Stimulated activated naive CD4-positive, alpha-beta T cell (primary cell): ENCODE results near the gene MPHOSPH9.
"Not testable (repeated sequence)": the region's sequence is repeated elsewhere in the genome, so short reads cannot be mapped to it uniquely, and the experiment has no call there.

Source experiments
- DNase-seq, 6 experiments: peaks; one replicate each; lab custom pipeline; 2025; lab: John Stamatoyannopoulos, UW

Gene MPHOSPH9

GRCh38 chr12:123260081-123260480 is 27.1 kb upstream of the MPHOSPH9 start:
- DNase-seq: no peak

GRCh38 chr12:123258593-123258992 is 25.7 kb upstream of the MPHOSPH9 start:
- no peak for DNase-seq

- no peak for DNase-seq
Observed at GRCh38 chr12:123254853-123255446, 22.0 kb upstream of the MPHOSPH9 start.

- no peak for DNase-seq
Observed at GRCh38 chr12:123253641-123254459, 20.9 kb upstream of the MPHOSPH9 start.

GRCh38 chr12:123252365-123252764 is 19.4 kb upstream of the MPHOSPH9 start:
- DNase-seq: not testable (repeated sequence)

- DNase-seq: no peak
Observed at GRCh38 chr12:123251403-123252076, 18.6 kb upstream of the MPHOSPH9 start.

GRCh38 chr12:123250471-123251383 is 17.8 kb upstream of the MPHOSPH9 start:
- no peak for DNase-seq

GRCh38 chr12:123248996-123249741 is 16.2 kb upstream of the MPHOSPH9 start:
- not testable (repeated sequence) for DNase-seq

GRCh38 chr12:123248129-123248528 is 15.2 kb upstream of the MPHOSPH9 start:
- DNase-seq: not testable (repeated sequence)

- DNase-seq: no peak
Observed at GRCh38 chr12:123245678-123246077, 12.7 kb upstream of the MPHOSPH9 start.

GRCh38 chr12:123243671-123244262 is 10.8 kb upstream of the MPHOSPH9 start:
- DNase-seq: no peak

GRCh38 chr12:123242116-123242904 is 9.4 kb upstream of the MPHOSPH9 start:
- DNase-seq: peak in 3 of 6 experiments; percentile 20 to 45 (median 33)

- DNase-seq: no peak
Observed at GRCh38 chr12:123238961-123239360, 6.0 kb upstream of the MPHOSPH9 start.

GRCh38 chr12:123238330-123238682 is 5.4 kb upstream of the MPHOSPH9 start:
- DNase-seq: no peak

- peak; percentile 35 to 67 (median 60) for DNase-seq
Observed at GRCh38 chr12:123237646-123238329, 4.8 kb upstream of the MPHOSPH9 start.

GRCh38 chr12:123233505-123234308 is 766 bp upstream of the MPHOSPH9 start:
- DNase-seq: no peak

GRCh38 chr12:123232472-123232806 is 502 bp downstream of the MPHOSPH9 start:
- no peak for DNase-seq

- DNase-seq: no peak
Observed at GRCh38 chr12:123231931-123232330, 1.0 kb downstream of the MPHOSPH9 start.

GRCh38 chr12:123229051-123229450 is 3.9 kb downstream of the MPHOSPH9 start:
- DNase-seq: no peak
